SU-DHL-6 (cell line): ENCODE measurements around the gene MANEAL.

ENCODE experiments used
- EZH2phosphoT487 ChIP-seq: fragments of 200-600 bp; sonication (generic), shearing (Covaris generic); conservative IDR thresholded peaks from 2 replicates; pipeline ENCODE4 v1.6.1; 2018; ENCODE audit warnings: mild to moderate bottlenecking, antibody characterized with exemption, low read length, moderate library complexity, mixed read lengths
- TF ChIP-seq, protein P1 (sequence below): fragments of 200-600 bp; sonication (generic); IDR thresholded peaks from one replicate; pipeline ENCODE4 v1.5.1; 2017; ENCODE audit warnings: antibody characterized with exemption, mild to moderate bottlenecking, low read length, moderate library complexity; ENCODE audit not compliant: insufficient read depth, poor library complexity, severe bottlenecking

DNA sequence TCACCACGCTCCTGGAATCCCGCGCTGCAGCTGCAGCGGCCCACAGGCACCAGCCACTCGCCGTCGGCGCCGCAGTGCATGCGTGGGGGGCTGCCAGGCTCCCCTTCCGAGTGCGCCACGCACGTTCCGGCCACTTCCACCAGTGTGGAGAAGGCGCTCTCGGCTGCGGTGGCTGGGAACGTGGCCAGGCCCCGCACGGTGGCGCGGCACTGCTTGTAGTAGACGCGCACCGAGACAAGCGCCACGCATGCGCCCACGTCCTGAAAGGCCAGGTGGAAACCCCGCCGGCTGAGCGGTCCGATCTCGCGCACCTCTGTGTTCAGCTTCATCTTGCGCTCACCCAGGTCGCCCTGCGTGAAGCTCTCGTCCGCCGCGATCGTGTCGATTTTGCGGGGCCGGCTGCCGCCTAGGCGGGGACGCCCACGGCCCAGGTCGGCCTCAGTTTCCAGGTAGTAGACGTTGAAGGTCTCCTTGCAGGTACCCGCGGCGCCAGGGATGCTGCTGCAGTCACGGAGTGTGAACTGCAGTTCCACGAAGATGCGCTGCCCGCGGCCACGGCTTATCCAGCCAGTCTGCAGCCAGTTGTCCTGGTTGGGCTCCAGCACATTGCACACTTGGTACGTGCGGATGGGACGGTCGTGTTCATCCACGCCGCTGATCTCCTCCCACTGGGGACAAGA is 32.1 kb upstream of the MANEAL start:
- TF ChIP-seq, protein P1, sequence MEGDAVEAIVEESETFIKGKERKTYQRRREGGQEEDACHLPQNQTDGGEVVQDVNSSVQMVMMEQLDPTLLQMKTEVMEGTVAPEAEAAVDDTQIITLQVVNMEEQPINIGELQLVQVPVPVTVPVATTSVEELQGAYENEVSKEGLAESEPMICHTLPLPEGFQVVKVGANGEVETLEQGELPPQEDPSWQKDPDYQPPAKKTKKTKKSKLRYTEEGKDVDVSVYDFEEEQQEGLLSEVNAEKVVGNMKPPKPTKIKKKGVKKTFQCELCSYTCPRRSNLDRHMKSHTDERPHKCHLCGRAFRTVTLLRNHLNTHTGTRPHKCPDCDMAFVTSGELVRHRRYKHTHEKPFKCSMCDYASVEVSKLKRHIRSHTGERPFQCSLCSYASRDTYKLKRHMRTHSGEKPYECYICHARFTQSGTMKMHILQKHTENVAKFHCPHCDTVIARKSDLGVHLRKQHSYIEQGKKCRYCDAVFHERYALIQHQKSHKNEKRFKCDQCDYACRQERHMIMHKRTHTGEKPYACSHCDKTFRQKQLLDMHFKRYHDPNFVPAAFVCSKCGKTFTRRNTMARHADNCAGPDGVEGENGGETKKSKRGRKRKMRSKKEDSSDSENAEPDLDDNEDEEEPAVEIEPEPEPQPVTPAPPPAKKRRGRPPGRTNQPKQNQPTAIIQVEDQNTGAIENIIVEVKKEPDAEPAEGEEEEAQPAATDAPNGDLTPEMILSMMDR, result no peak
- TF ChIP-seq EZH2phosphoT487, result no peak
